Glomerular endothelial cell (primary cell): ENCODE data around the gene CUL3. TPM values are rescaled to one million over a fixed set of nuclear protein-coding genes. Genes with fewer than 3 reads are reported as not detected.
"Not testable (repeated sequence)": the region's sequence is repeated elsewhere in the genome, so short reads cannot be mapped to it uniquely, and the experiment has no call there.

ENCODE experiments used
- DNase-seq: peaks from one replicate; pipeline ENCODE4 v3.0.0-alpha.2; 2011; ENCODE audit warnings: low read depth, low spot score; ENCODE audit errors: extremely low read depth
- total RNA-seq: library from RNA; depleted of rRNA; stranded (reverse); fragments of >200 nt; gene quantifications from 2 replicates; pipeline ENCODE4 v1.2.3, GENCODE V29; 2015

CUL3 gene
- total RNA-seq, 1 donor from 2014 or later = 69.4 TPM

GRCh38 chr2:224545884-224546644 lies 39.1 kb downstream of the CUL3 start:
- DNase-seq = no peak

GRCh38 chr2:224543939-224544338 lies 41.2 kb downstream of the CUL3 start:
- DNase-seq = no peak

DNA sequence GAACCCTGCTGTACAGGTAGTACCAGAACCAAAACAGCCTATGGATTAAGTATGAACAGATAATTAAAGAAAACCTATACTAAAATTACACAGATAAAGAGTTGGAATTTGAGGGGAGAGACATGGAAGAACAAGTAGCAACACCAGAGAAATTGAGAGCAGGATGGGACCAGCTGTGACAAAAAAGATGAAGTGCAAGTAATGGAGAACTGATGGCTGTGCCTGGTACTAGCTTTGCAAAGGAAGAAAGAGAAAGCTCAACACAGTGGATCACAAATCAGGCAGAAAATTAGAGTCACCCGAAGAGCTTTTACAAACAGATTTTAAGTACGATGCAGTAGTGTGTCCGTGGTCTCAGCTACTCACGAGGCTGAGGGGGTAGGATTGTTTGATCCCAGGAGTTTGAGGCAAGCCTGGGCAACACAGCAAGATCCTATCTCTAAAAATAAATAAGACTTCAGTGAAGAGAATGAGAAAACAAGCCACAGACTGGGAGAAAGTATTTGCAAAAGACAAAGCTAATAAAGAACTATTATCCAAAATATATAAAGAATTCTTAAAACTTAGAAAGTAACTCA lies 46.5 kb downstream of the CUL3 start:
- no peak for DNase-seq

DNA sequence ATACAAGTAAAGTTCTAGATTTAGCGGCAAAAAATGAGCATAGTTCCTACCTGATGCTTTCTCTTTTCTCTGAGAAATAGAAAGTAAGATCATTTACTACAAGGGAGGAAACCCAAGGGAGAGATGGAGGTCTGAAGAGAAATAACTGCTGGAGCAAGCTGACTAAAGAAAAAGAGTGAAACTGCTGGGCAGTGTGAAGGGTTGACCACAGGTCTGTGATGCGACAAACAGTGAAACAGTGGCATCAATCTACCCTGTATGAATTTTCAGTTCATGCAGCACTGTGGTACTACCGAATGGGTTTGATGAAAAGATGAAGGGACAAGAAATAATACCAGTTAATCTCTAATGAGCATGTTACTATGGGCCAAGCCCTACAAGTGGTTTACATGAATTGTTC lies 52.2 kb downstream of the CUL3 start:
- no peak for DNase-seq

DNA sequence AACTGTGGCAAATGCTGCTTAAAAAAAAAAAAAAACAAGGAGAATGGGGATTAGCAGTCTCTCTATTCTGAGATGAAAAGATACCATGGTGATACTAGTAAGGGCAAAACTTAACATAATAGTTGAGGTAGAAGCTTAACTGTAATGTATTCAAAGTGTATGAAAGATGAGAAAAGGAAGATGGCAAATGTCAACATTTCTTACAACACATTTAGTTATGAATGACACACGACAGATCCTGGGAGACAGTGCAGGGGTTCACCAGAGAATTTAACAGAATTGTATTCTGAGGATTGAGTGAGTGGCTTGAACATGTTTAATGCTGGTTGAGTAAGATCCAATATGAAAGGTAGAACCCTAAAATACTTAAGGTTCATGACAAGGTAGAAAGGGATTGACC lies 52.7 kb downstream of the CUL3 start:
- DNase-seq = no peak

- DNase-seq = no peak
Observed at GRCh38 chr2:224528171-224528570, 57.0 kb downstream of the CUL3 start.

DNA sequence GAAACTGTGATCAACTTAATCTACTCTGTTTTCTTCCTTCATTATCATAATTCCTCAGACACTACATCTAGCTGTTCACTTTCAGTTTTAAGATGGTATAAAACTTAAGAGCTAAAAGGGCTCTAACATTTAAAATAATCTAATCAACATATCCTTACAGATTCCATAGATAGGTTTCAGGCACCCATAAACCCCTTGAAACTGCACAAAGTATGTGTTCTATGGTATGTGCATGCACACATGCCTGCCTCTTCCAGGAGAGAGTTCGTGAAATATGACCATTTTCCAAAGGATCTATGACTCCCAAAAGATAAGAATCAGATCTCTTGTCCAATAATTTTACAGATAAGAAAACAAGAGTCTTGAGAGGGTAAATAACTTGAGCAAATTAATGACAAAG lies 59.4 kb downstream of the CUL3 start:
- no peak for DNase-seq

DNA sequence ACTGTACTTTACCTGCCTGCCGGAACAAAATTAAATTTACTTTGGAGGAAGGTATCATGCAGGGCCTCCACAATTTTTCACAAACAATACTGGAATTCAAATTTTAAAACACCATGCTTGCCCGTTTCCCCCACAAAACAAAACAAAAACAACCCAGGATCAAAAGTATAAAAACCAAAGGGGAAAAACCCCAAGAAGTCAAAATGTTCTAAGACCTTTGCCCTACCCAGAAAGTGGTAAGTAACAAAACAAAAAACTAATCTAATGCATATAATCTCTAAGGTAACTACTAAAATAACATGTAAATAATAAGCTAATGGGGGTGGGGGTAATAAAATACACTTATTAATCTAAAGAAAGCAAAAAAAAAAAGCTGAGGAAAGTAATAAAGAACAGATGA lies 60.5 kb downstream of the CUL3 start:
- no peak for DNase-seq

DNA sequence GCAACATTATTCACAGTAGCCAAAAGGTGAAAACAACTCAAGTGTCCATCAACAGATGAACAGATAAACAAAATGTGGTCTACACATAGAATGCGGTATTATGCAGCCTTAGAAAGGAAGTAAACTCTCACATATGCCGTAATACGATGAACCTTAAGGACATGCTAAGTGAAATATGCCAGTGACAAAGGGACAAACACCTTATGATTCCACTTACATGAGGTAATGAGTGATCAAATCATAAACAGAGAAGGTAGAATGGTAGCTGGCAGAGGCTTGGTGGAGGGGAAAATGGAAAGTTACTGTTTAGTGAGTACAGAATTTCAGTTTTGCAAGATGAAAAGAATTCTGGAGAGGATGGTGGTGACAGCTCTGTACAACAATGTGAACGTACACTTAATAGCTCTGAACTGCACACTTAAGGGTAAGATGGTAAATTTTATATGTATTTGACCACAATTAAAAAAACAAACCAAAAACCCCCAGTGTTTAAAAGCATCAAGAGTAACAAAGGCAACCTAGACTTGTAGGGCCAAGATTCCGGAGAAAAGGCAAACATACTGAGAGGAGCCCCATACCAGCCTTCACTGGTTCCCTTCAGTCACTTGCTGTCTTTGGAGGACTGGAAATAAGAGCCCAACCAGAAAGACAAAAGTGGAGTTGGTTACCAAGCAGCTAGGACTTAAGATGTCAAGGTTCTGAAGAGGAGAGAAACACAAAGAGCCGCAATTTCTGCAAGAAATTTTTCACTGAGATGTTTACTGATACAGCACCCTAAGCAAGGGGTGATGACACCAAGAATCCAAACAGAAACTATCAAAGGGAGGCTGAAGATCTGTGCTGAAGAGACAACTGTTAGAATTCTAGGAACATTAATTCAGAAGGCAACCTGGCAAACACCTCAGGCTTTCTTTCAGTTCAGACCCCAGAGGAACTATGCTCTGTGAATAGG lies 61.3 kb downstream of the CUL3 start:
- DNase-seq = no peak

GRCh38 chr2:224522483-224522882 lies 62.7 kb downstream of the CUL3 start:
- not testable (repeated sequence) for DNase-seq

GRCh38 chr2:224520064-224520463 lies 65.1 kb downstream of the CUL3 start:
- no peak for DNase-seq

DNA sequence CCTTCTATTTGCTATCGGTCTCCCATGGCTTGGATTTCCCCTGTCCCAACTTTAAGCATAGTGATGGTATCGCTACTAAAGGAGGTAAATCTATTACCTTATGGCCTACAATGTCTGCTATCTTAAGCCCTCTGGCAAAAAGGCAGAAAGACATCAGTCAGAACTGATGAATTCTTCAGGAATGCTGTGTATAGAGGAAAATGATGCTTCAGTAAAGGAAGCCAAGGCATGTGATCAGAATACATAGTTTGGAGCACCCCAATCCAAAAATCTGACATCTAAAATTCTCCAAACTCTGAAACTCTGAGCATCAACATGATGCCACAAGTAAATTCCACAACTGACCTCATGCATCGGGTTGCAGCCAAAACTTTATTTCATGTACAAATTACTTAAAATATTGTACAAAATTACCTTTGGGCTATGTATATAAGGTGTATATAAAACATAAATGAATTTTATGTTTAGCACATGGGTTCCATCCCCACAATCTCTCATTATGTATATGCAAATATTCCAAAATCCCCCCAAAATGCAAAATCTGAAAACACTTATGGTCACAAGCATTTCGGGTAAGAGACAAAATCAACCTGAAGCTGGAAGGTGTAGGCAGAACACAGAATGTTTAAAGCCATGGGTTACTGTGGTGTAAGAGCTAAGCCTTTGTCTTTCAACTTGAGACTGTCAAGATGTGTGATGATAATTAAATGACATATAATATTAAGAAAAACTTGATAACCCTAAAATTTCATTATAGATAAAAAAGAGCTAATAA lies 66.2 kb downstream of the CUL3 start:
- no peak for DNase-seq

DNA sequence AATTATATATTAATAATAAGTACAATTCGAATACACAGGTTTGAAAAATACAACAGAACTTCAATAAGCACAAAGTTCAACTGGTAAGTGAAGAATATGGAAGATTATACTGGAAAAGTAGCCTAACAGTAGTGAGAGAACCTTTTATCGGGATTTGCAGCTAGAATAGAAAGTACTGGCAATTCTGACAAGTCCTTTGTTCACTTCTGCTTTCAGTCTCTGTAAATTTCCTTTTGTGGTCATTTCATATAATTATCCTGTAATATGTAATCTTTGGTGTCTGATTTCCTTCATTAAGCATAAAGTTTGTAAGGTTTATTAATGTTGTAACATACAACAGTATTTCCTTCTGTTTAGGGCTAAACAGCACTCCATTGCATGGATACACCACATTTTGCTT lies 67.2 kb downstream of the CUL3 start:
- no peak for DNase-seq

DNA sequence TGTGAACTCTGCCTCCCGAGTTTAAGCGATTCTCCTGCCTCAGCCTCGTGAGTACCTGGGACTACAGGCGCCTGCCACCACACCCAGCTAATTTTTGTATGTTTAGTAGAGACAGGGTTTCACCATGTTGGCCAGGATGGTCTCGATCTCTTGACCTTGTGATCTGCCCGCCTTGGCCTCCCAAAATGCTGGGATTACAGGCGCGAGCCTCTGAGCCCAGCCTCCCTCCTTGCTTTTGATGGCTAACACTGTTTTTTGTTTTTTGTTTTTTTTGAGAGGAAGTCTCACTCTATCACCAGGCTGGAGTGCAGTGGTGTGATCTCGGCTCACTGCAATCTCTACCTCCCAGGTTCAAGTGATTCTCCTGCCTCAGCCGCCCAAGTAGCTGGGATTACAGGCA lies 68.8 kb downstream of the CUL3 start:
- not testable (repeated sequence) for DNase-seq

GRCh38 chr2:224513991-224514390 lies 71.2 kb downstream of the CUL3 start:
- DNase-seq = no peak

DNA sequence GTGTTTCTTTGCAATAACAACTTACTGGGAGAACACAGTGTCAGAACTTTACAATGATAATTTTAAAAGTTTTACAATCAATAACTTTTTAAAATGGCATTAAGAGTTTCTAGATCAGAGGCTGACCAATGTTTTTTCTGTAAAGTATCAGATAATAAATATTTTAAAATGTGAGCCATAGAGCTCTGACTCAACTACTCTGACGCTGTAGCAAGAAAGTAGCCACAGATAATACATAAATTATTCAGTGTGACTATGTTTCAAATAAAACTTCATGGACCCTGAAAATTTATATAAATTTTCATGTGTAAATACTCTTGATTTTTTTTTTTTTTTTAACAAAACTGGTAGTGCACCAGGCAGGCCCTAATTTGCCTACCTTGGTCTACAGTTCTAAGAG lies 77.4 kb downstream of the CUL3 start:
- DNase-seq = no peak

DNA sequence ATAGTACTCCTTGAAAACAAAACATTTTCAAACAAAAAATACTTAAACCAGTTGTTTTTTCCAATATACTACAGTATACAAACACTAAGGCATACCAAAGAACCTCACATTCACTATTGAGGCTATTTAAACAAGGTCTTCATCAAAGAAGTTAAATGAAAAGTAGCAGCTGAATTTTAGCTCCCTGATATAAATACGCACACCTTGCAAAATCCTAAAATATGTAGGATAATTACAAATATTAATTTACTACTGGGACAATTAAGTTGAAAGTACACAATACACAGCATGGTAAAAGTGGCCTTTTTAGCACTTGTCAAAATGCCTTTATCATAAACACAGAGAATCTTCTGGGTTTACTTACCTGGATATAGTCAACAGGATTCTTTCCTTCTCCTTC lies 78.7 kb downstream of the CUL3 start:
- no peak for DNase-seq

GRCh38 chr2:224498991-224499390 lies 86.2 kb downstream of the CUL3 start:
- no peak for DNase-seq

- DNase-seq = no peak
Observed at GRCh38 chr2:224492531-224492930, 92.6 kb downstream of the CUL3 start.

- DNase-seq = not testable (repeated sequence)
Observed at GRCh38 chr2:224487940-224488339, 97.2 kb downstream of the CUL3 start.
